ENCODE data around the gene BCR.
"Not testable (repeated sequence)": the region's sequence is repeated elsewhere in the genome, so short reads cannot be mapped to it uniquely, and the experiment has no call there.

The BCR gene

DNA sequence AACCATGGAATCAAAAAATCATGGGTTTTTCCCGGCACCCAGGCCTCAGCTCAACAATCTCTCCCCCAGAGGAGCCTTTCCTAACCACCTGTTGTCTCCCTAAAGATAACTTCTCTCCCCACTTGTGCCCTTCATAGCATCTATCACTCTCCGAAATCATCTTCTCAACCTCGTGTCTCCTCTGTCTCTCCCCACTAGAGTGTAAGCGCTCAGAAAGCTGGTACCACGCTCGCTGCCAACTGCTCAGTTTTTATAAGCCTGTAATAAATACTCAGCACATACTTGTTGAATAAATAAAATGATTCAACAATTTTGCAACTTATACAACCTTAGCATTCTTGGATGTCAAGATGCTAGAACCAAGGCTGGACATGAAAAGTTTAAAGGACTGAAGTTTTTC is 185.2 kb downstream of the BCR start:
- peaks cover 12% of the 10 kb centered on the region for H3K4me1 ChIP-seq (ENCODE audit: control insufficient read depth, insufficient read depth, low read length)
- no peak overlapping the region for H3K9ac ChIP-seq (ENCODE audit: low read depth, low read length)
- H3K4me3 ChIP-seq (ENCODE audit: low read depth, low read length), result no peak overlapping the region
- H3K9me3 ChIP-seq (ENCODE audit: control insufficient read depth, insufficient read depth, low read length), result no peaks in the 10 kb centered on the region
- H3K27me3 ChIP-seq (ENCODE audit: control insufficient read depth, insufficient read depth, low read length), result peaks cover 92% of the 10 kb centered on the region
- no peaks in the 10 kb centered on the region for H3K36me3 ChIP-seq (ENCODE audit: control insufficient read depth, insufficient read depth, low read length)

DNA sequence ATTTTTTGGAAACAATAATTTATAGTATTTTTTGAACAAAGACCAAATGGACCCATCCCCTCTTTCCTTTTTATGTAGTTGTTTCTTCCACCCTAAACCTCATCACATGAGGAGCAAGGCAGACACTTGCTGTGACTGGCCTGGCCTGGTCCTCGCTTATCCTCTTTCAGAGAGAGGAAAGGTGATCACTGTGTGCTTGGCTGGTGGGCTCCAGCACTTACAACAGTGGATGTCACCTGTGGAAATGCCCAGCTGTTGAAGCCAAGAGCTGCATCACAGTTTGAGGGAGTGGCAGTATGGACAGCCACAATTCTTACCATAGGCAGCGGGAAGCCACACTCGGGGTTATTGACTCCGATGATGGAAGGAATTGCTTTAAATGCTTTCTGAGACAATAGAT is 185.7 kb downstream of the BCR start:
- Histone ChIP-seq H3K9ac (ENCODE audit: low read depth, low read length) (no peak overlapping the region), H3K4me1 (ENCODE audit: control insufficient read depth, insufficient read depth, low read length) (peaks cover 12% of the 10 kb centered on the region), H3K9me3 (ENCODE audit: control insufficient read depth, insufficient read depth, low read length) (no peaks in the 10 kb centered on the region), H3K4me3 (ENCODE audit: low read depth, low read length) (no peak overlapping the region), H3K27me3 (ENCODE audit: control insufficient read depth, insufficient read depth, low read length) (peaks cover 90% of the 10 kb centered on the region), H3K36me3 (ENCODE audit: control insufficient read depth, insufficient read depth, low read length) (no peaks in the 10 kb centered on the region)

DNA sequence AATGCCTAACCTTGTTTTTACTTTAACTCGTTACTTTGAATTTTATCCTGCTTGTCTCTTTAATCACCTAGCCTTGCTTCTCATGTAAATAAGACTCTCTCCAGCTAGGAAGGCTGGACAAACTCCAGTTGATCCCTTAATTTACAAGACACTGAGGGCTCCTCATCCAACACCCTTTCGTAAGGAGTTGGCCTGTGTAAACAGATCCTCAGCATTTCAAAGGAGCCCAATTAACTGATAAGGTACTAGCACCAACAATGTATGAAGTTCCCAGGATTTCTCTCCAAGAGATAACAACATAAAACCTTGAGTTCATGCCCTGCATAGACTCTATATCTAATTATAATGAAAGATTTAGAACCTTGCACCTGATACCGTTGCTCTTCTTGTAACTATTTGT is 186.9 kb downstream of the BCR start:
- Histone ChIP-seq H3K27me3 (ENCODE audit: control insufficient read depth, insufficient read depth, low read length) (peaks cover 89% of the 10 kb centered on the region), H3K4me1 (ENCODE audit: control insufficient read depth, insufficient read depth, low read length) (peaks cover 12% of the 10 kb centered on the region)
- H3K36me3 ChIP-seq (ENCODE audit: control insufficient read depth, insufficient read depth, low read length); H3K9me3 ChIP-seq (ENCODE audit: control insufficient read depth, insufficient read depth, low read length); H3K4me3 ChIP-seq (ENCODE audit: low read depth, low read length); H3K9ac ChIP-seq (ENCODE audit: low read depth, low read length): not testable (repeated sequence)
